GM23248 (cell line): ENCODE results near the gene USF2.

Experiments
- EZH2 ChIP-seq: fragments of 200-600 bp; sonication (generic); IDR thresholded peaks from 2 replicates; pipeline ENCODE4 v1.6.1; 2018; ENCODE audit warnings: antibody characterized with exemption, mild to moderate bottlenecking; ENCODE audit not compliant: insufficient read depth, poor library complexity, severe bottlenecking
- EZH2phosphoT487 ChIP-seq: fragments of 200-600 bp; sonication (generic); IDR thresholded peaks from 2 replicates; pipeline ENCODE4 v1.6.1; 2018; ENCODE audit warnings: antibody characterized with exemption, moderate library complexity, mild to moderate bottlenecking, low read depth; ENCODE audit not compliant: insufficient read depth

DNA sequence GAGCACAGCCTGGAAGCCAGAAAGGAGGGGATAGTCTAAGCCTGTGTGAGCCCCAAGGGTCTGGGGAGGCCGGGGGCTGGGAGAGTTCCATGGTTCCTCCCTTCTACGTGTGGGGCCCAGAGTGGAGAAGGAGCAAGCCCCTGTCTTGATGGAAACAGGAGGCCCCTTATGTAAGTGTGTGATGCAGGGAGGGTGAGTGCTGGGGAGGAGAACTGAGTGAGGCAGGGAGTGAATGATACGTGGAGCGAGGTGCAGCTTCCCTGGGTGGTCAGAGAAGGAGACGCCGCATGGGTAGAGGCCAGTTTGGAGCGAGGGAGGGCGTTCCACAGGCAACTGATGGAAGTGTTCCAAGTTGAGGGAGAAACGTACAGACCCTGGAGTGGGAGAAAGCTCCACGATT lies 39.2 kb downstream of the USF2 start:
- TF ChIP-seq EZH2phosphoT487 (no peak), EZH2 (no peak)
